ENCODE data around the gene JARID2. TPM values are rescaled to one million over a fixed set of nuclear protein-coding genes. Genes with fewer than 3 reads are reported as not detected.
A peak's percentile ranks its signal among the peaks of the same experiment; 100 is the strongest.

JARID2 gene
- total and polyA plus RNA-seq, 2 of the 13 experiments (the other 11 are each of a cell fraction or from before 2014, with no cell fraction given): 7.5 to 10.3 TPM

- TF ChIP-seq HOMEZ (CRISPR knock-in tag; IDR thresholded peaks at IDR 0.05; ENCODE audit: low read depth) (0 out of 2 replicates have a peak, but pooled peaks have one; percentile 34), RXRA (CRISPR knock-in tag; IDR thresholded peaks at IDR 0.05) (peak; percentile 45; the same call in 1 of the 2 replicates), NFYB (CRISPR knock-in tag; IDR thresholded peaks at IDR 0.05) (no peak), GFI1 (CRISPR knock-in tag; IDR thresholded peaks at IDR 0.05; ENCODE audit: borderline replicate concordance) (peak; percentile 93), ZNF770 (CRISPR knock-in tag; IDR thresholded peaks at IDR 0.05) (peak; percentile 40; the same call in 1 of the 2 replicates), ZNF83 (CRISPR knock-in tag; IDR thresholded peaks at IDR 0.05; ENCODE audit: borderline replicate concordance) (no peak), ZNF646 (CRISPR knock-in tag; IDR thresholded peaks at IDR 0.05) (peak; percentile 62; the same call in 1 of the 2 replicates), FOXO1 (CRISPR knock-in tag; IDR thresholded peaks at IDR 0.05) (peak; percentile 22; the same call in 1 of the 2 replicates), RARA (CRISPR knock-in tag; IDR thresholded peaks at IDR 0.05) (0 out of 2 replicates have a peak, but pooled peaks have one; percentile 24), U2AF1 (optimal IDR thresholded peaks at IDR 0.05; ENCODE audit: low read depth, low read length) (no peak), ZNF362 (CRISPR knock-in tag; IDR thresholded peaks at IDR 0.05; ENCODE audit: borderline replicate concordance) (peak; percentile 38; the same call in 1 of the 2 replicates), ZBTB43 (CRISPR knock-in tag; conservative IDR thresholded peaks at IDR 0.05) (peak; percentile 64; the same call in 1 of the 2 replicates), WIZ (CRISPR knock-in tag; IDR thresholded peaks at IDR 0.05) (0 out of 2 replicates have a peak, but pooled peaks have one; percentile 59), MTF1 (CRISPR knock-in tag; IDR thresholded peaks at IDR 0.05) (no peak)
Measured at GRCh38 chr6:15429141-15430110, 183.6 kb downstream of the JARID2 start (continued).

Data from HepG2 (cell line).